Measurements from ENCODE around the gene CACNA1S. TPM values are rescaled to one million over a fixed set of nuclear protein-coding genes. Genes with fewer than 3 reads are reported as not detected.

CACNA1S gene
- total RNA-seq, 4 donors from 2014 or later = not detected

DNA sequence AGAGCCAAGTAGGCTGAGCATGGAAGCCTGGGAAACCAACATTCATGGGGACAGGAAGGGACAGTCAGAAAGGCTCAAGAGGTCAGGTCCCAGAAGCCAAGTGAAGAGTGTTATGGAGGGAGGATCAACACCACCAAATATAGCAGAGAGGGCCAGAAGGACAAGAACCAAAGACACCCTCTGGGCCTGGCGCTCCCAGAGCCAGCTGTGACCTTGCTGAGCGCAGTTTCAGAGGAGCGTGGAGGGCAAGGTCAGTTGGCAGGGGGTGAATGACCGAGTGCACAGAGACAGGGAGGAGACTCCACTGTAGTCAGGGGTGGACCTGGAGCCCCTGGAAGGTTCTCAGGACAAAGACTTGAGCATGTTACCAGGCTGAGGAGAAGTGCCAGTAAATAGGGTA, 19.2 kb upstream of the CACNA1S start:
- TF ChIP-seq, protein P1, sequence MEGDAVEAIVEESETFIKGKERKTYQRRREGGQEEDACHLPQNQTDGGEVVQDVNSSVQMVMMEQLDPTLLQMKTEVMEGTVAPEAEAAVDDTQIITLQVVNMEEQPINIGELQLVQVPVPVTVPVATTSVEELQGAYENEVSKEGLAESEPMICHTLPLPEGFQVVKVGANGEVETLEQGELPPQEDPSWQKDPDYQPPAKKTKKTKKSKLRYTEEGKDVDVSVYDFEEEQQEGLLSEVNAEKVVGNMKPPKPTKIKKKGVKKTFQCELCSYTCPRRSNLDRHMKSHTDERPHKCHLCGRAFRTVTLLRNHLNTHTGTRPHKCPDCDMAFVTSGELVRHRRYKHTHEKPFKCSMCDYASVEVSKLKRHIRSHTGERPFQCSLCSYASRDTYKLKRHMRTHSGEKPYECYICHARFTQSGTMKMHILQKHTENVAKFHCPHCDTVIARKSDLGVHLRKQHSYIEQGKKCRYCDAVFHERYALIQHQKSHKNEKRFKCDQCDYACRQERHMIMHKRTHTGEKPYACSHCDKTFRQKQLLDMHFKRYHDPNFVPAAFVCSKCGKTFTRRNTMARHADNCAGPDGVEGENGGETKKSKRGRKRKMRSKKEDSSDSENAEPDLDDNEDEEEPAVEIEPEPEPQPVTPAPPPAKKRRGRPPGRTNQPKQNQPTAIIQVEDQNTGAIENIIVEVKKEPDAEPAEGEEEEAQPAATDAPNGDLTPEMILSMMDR (IDR thresholded peaks at IDR 0.05; ENCODE audit: low read depth) = no peak

DNA sequence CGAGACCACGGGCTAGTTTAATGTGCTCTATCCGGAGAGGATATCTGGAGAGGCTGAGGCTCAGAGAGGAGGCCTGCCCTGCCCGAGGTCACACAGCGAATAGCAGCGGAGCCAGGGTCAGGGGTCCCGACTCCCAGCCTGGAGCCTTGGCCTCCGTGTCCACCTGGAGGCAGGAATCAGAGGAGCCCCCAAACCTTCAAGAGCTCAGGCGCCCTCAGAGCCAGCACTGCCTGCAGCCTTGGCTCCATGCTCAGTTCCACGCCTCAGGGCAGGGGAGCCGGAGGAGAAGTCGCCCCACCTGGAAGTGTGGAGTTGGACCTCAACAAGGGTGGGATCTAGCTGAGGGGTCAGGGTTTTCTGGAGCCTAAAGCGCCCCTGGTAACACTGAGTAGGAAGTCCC, 16.7 kb upstream of the CACNA1S start:
- TF ChIP-seq, protein P1 (IDR thresholded peaks at IDR 0.05; ENCODE audit: low read depth) = no peak

DNA sequence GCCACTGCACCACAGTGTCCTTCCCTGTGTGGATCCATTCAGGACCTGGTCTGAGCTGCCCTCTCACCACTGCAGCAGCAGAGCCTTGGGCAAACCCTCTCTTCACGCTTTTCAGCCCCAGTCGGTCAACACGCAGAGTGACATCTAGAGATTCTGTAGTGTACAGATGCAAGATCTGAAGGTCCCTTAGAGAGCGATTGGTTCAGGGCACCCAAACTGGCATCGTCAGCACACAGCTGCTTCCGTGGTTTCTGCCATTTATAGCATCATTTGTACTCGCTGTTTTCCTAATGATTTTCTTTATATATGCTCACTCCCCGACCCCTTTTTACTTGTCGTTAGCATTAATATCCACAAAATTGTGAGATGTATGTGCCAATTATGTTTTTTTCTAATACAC, 16.2 kb upstream of the CACNA1S start:
- TF ChIP-seq, protein P1 (IDR thresholded peaks at IDR 0.05; ENCODE audit: low read depth) = no peak

DNA sequence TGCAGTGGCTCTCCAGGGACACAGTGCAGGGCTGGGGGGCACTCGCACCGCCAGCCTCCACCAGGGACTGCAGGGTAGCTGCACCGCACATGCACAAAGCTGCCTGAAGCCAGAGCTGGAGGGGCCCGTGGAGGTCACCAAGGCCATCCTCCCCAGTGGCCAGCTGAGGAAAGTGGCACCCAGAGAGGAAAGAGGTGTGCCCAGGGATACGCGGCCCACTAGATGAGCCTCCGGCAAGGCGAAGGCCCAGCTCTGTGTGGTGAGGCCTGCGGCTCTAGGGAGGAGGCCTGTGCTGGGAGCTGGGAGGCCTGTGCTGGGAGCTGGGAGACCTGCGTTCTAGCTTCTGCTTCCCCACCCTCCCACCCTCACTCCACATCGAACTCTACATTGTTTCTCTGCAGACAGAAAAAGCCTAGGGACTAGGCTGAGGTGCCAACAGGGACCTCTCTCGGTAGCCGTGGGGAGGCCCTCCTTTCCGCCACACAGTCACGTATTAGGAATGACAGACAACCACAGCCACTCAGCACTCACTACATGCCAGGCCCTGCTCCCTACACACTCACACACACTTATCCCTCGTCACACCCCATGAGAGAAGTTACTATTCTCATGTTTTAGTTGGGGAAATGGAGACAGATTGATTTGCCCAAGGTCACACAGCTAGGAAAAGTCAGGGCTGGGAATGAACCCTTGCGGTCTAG, 15.7 kb upstream of the CACNA1S start:
- TF ChIP-seq, protein P1 (IDR thresholded peaks at IDR 0.05; ENCODE audit: low read depth) = no peak

DNA sequence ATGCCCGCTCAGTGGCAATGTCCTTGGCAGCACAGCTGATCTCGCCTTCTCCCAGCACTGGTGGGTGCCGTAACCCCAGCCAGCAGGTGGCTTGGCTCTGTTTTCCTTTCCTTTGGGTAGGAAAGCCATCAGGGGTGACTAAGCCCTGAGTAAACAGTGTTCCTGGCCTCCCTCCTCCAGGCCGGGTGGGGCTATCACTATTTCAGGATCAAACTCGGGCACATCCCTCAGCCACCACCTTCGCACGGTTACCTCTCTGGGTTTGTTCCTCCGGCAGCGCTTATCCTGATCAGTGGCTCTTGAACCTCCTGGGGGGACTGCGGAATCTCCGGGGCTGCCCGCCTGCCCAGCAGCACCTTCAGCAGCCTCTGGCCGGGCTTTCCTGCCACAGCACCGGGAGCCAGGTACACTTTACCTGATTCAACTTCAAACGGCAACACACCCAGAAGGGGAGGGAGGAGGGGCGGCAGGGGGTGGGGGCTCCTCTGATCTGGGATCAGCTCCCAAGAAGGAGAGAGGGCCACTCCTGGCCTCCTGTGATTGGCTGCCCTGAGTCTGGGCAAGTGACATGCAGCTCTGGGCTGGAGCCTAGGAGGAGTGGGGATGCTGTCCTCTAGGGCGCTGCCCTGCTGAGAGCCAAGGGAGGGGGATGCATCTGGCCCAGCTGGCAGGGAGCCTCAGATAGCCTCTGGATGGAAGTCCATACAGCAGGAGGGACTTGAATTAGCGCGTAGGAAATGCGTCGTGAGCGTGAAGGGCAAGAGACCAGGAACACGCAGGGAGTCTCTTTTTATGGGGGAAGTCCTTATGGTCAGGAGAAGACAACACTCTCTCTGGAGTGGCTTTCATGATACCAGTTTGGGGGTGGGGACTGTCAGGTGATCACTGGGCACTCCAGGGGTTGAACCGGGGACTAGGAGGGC, 14.9 kb upstream of the CACNA1S start, which contains the start of gene ASCL5:
ASCL5 (minus strand) TSS at position 353 of the 923 bp plus-strand sequence. CDS start 11,812 bp downstream, outside the sequence.
- TF ChIP-seq, protein P1 (IDR thresholded peaks at IDR 0.05; ENCODE audit: low read depth) = no peak

DNA sequence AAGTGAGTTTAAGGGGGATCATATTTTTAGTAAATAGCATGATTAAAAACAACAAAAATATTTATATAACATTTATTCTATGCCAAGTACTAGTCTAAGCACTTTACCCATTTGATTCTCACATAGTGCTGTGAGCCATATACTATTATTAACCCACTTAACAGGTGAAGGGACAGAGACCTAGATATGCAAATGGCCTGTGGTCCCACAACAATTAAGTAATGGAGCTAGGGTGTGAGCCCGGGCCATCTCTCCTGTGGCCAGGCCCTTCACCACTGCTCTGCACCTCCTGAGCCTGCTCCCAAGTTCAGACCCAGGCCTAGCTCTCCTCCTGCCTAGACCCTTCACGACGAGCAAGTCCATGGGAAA, 14.2 kb upstream of the CACNA1S start:
- TF ChIP-seq, protein P1 (IDR thresholded peaks at IDR 0.05; ENCODE audit: low read depth) = no peak

DNA sequence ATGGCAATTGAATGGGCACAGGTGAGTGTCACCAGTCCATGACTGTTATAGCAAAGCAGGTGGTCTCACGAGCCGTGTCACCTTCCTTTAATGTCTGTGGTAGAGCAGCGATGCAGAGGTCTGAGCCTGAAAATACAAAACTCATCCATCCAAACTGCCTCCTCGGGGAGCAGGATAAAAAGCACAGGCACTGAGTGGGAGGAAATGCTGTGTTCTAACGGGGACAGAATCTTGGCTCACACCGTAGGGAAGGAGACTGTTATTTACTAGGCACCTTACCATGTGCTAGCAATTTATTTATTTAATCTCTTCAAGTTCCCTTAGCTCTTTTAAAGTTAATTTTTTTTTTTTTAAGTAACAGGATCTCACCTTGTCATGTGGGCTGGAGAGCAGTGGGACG, 13.6 kb upstream of the CACNA1S start:
- TF ChIP-seq, protein P1 (IDR thresholded peaks at IDR 0.05; ENCODE audit: low read depth) = no peak
